ENCODE data around the gene CTSS.

DNA sequence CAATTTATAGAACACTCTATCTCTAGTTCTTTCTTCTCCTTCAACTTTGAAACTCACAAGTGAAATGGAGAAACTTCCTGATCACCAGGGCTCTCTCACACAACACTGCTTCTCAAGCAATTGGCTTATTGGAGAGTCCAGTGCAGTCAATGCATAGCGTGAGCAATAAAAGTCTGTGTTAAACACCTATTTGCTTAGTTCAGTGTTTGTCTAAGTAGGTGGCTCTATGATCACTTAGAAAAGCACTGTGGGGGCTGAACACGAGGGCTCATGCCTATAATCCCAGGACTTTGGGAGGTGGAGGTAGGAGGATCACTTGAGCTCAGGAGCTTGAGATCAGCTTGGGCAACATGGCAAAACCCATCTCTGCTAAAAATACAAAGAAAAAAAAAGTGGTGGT, 12.2 kb downstream of the CTSS start:
- TF ChIP-seq, protein P1, sequence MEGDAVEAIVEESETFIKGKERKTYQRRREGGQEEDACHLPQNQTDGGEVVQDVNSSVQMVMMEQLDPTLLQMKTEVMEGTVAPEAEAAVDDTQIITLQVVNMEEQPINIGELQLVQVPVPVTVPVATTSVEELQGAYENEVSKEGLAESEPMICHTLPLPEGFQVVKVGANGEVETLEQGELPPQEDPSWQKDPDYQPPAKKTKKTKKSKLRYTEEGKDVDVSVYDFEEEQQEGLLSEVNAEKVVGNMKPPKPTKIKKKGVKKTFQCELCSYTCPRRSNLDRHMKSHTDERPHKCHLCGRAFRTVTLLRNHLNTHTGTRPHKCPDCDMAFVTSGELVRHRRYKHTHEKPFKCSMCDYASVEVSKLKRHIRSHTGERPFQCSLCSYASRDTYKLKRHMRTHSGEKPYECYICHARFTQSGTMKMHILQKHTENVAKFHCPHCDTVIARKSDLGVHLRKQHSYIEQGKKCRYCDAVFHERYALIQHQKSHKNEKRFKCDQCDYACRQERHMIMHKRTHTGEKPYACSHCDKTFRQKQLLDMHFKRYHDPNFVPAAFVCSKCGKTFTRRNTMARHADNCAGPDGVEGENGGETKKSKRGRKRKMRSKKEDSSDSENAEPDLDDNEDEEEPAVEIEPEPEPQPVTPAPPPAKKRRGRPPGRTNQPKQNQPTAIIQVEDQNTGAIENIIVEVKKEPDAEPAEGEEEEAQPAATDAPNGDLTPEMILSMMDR (IDR thresholded peaks at IDR 0.05): no peak
- no peak for TF ChIP-seq POLR2A (IDR thresholded peaks at IDR 0.05)

All from ovary (tissue), 3 donors.